Hematopoietic multipotent progenitor cell treated with erythropoietin and hydrocortisone succinate and interleukin-3 and kit ligand, for 8 days (in vitro differentiated cells): ENCODE data around the gene MRAP.

Experiments
- DNase-seq: peaks from one replicate; pipeline ENCODE4 v3.0.0-alpha.2; 2015

MRAP gene

DNA sequence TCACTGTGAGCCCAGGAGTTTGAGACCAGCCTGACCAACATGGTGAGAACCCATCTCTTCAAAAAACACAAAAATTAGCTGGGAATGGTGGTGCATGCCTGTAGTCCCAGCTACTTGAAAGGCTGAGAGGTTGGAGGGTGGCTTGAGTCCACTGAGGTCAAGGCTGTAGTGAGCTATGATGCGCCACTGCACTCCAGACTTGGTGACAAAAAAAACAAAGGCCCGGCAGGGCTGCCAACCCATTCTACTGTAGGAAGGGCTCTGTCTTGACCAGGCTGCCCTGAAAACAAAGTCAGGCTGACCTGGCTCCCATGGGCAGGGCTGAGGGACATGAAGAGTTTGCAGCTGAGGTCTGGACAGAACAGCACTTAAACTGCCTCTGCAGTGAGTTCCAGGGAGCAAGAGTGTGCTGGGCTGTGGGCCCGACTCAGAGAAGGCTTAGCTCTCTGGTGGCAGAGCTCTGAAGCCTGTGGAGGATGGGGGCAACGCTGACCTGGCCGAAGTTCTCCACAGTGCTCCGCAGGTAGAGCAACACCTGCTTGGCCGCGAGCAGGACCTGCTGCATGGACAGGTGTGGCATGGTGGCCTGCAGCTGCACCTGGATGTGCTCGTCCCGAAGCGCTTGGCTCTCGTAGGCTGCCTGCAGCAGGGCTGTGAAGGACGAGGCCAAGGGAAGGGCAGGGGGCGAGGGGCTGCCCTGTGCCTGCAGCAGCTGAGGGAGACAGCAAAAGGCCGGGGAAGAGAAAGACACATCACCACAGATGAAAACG is 51.7 kb downstream of the MRAP start:
- no peak for DNase-seq

- no peak for DNase-seq
Measured at GRCh38 chr21:32350981-32351380, 52.3 kb downstream of the MRAP start.

DNA sequence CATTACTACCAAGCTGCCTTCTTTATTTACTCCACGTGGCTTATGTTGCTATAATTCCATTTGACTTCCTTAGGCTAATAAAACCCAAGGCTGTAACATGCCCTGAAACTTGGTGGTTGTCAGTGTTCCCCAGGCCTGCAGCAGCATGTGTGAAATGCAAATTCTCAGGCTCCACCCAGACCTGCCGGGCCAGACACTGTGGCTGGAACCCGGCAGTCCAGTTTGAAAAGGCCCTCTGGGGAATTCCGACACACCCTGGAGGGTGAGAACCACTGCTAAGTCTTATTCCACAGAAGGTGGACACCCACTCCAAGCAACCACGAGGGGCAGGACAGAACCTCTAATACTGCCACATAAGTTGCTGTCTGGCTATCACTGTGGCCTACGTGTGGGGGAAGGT is 52.8 kb downstream of the MRAP start:
- DNase-seq = no peak

GRCh38 chr21:32352526-32352925 is 53.9 kb downstream of the MRAP start:
- no peak for DNase-seq

DNA sequence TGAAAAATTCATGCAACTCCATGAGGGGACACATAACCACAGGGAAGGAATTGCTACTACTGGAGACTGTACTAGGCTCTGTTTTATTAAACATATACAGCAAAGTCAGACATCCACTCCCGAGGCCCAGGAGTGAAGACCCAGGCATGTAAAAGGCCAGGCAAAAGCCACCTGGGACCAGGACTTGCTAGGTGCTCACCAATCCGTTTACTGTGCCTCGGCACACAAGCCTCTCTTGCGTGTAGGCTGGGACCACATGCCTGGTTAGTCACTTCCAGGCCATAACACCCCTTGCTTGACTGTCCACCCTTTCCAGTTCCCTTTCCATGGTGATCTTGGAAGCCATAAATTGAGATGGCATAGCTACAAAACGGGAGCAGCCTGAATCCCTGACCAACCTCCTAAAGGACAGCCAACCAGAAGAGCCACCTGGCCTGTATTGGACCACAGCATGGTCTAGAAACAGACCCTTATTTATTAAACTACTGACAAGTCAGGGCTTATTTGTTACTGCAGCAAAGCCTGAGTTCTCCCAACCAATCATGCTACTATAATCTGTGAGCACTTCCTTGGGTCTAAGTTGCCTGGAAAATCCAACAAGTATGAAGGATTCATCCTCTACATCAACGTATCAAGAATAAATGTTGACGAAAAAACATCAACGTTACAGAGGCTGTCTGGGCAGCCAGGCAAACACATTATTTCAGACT is 54.5 kb downstream of the MRAP start:
- no peak for DNase-seq

GRCh38 chr21:32356874-32357395 is 58.3 kb downstream of the MRAP start:
- DNase-seq = no peak

- DNase-seq = peak; percentile 14
Measured at GRCh38 chr21:32359719-32360260, 61.1 kb downstream of the MRAP start.

GRCh38 chr21:32360401-32360975 is 61.8 kb downstream of the MRAP start:
- DNase-seq = no peak
